ENCODE measurements around the gene EFHC1.

GRCh38 chr6:52475307-52475706, 55.2 kb downstream of the EFHC1 start:
- TF ChIP-seq ZFP3 (CRISPR knock-in tag; IDR thresholded peaks at IDR 0.05) (no peak), ZFP30 (CRISPR knock-in tag; IDR thresholded peaks at IDR 0.05) (no peak), CREB5 (CRISPR knock-in tag; IDR thresholded peaks at IDR 0.05; ENCODE audit: low read depth) (no peak), ISL1 (CRISPR knock-in tag; IDR thresholded peaks at IDR 0.05) (no peak), PATZ1 (CRISPR knock-in tag; IDR thresholded peaks at IDR 0.05; ENCODE audit: borderline replicate concordance) (no peak)
